CD4-positive, alpha-beta memory T cell (primary cell): ENCODE measurements around the gene ZSCAN29. TPM values are rescaled to one million over a fixed set of nuclear protein-coding genes. Genes with fewer than 3 reads are reported as not detected.

Experiments used
- CTCF ChIA-PET: fragments of 350-600 bp; sonication (Branson Sonifier 250); formaldehyde crosslinking; loops from one replicate; lab custom pipeline; 2021; ENCODE audit warnings: inconsistent platforms; ENCODE audit not compliant: partially characterized antibody; lab: Charles Lee
- POLR2A ChIA-PET: fragments of 350-600 bp; sonication (Branson Sonifier 250); formaldehyde crosslinking; loops from one replicate; lab custom pipeline; 2021; ENCODE audit not compliant: partially characterized antibody; lab: Charles Lee
- DNase-seq, 5 donors: peaks; one replicate each; pipeline versions ENCODE4 v3.0.0 to v3.0.0-alpha.2; 2020 to 2022; ENCODE audit warnings: mixed read lengths in 1 of 5
- H3K27ac ChIP-seq: one replicate; pipeline ENCODE4 v1.7.0; 2013; ENCODE audit warnings: low read depth, low read length
- H3K27me3 ChIP-seq: 2 replicates; pipeline ENCODE4 v1.7.0; 2013; ENCODE audit warnings: mild to moderate bottlenecking, low read length, moderate library complexity; ENCODE audit not compliant: insufficient read depth
- H3K36me3 ChIP-seq: 2 replicates; pipeline ENCODE4 v1.7.0; 2013; ENCODE audit warnings: mild to moderate bottlenecking, low read length, moderate library complexity; ENCODE audit not compliant: insufficient read depth
- H3K4me1 ChIP-seq: 2 replicates; pipeline ENCODE4 v1.7.0; 2013; ENCODE audit warnings: mild to moderate bottlenecking, low read length, moderate library complexity; ENCODE audit not compliant: insufficient read depth
- H3K4me3 ChIP-seq, 2 donors: one replicate each; pipeline ENCODE4 v1.7.0; 2013; ENCODE audit warnings: low read length in 2 of 2, mild to moderate bottlenecking in 1 of 2
- H3K9me3 ChIP-seq, 2 donors: one replicate each; pipeline ENCODE4 v1.7.0; 2013; ENCODE audit warnings: low read length in 2 of 2, control low read depth in 1 of 2; ENCODE audit not compliant: control insufficient read depth in 1 of 2
- H3K27ac Mint-ChIP-seq, 7 donors: one replicate each; pipeline ENCODE4 v1.8.0; 2020 to 2021; ENCODE audit warnings: mixed read lengths in 7 of 7, mild to moderate bottlenecking in 6 of 7, inconsistent platforms in 3 of 7, moderate library complexity in 3 of 7
- H3K27me3 Mint-ChIP-seq, 2 donors: one replicate each; pipeline ENCODE4 v1.8.0; 2020 to 2021; ENCODE audit warnings: mixed read lengths in 2 of 2
- H3K36me3 Mint-ChIP-seq, 2 donors: one replicate each; pipeline ENCODE4 v1.8.0; 2020 to 2021; ENCODE audit warnings: mixed read lengths in 2 of 2, inconsistent platforms in 1 of 2, mild to moderate bottlenecking in 1 of 2
- H3K4me1 Mint-ChIP-seq, 4 donors: one replicate each; pipeline ENCODE4 v1.8.0; 2020 to 2021; ENCODE audit warnings: mixed read lengths in 4 of 4, mild to moderate bottlenecking in 1 of 4
- H3K4me3 Mint-ChIP-seq, 8 donors: one replicate each; pipeline ENCODE4 v1.8.0; 2020 to 2021; ENCODE audit warnings: mixed read lengths in 8 of 8, mild to moderate bottlenecking in 7 of 8, moderate library complexity in 6 of 8, inconsistent platforms in 3 of 8
- H3K9me3 Mint-ChIP-seq, 8 donors: one replicate each; pipeline ENCODE4 v1.8.0; 2020 to 2021; ENCODE audit warnings: mixed read lengths in 8 of 8, mild to moderate bottlenecking in 5 of 8, inconsistent platforms in 3 of 8, moderate library complexity in 1 of 8
- intact Hi-C: fragments of 100-400 bp; cut with micrococcal nuclease; formaldehyde crosslinking; loops from one replicate; pipeline ENCODE4 v1.15.1; 2023
- polyA plus RNA-seq, 2 donors: library from polyadenylated mRNA; unstranded; fragments of 300-500 nt; fragmentation: Illumina TruSeq; gene quantifications; one replicate each; pipeline ENCODE4 v1.2.3, GENCODE V29; 2021
- total RNA-seq, 2 experiments: library from RNA; stranded (reverse); gene quantifications; one replicate each; pipeline ENCODE4 v1.2.3, GENCODE V29; 2021

Gene ZSCAN29
- total and polyA plus RNA-seq, 4 experiments from 2014 or later: 1.4 to 36.4 (median 21.2) TPM

- CTCF ChIA-PET: no interaction called here
- H3K36me3 ChIP-seq: peaks cover 36% of the 10 kb centered on the region
Observed at GRCh38 chr15:43383070-43383469, 12.2 kb upstream of the ZSCAN29 start.

GRCh38 chr15:43382310-43382709 is 11.5 kb upstream of the ZSCAN29 start:
- CTCF ChIA-PET: no interaction called here
- no peaks in the 10 kb centered on the region for H3K4me1 ChIP-seq
- H3K4me3 ChIP-seq: no peak overlapping the region
- no peak overlapping the region for H3K27ac ChIP-seq
- Mint-ChIP-seq H3K27ac (no peak overlapping the region), H3K27me3 (no peaks in the 10 kb centered on the region), H3K9me3 (no peaks in the 10 kb centered on the region), H3K4me1 (peaks cover 0 to 7% (median under 1%) of the 10 kb centered on the region in 4 donors), H3K36me3 (peaks cover 63 to 72% of the 10 kb centered on the region in 2 donors), H3K4me3 (no peak overlapping the region)
- no peaks in the 10 kb centered on the region for H3K27me3 ChIP-seq
- H3K9me3 ChIP-seq: no peaks in the 10 kb centered on the region
- intact Hi-C loops: no loop called here
- POLR2A ChIA-PET: no interaction called here
- H3K36me3 ChIP-seq: peaks cover 33% of the 10 kb centered on the region
- DNase-seq: no peak

More at GRCh38 chr15:43383070-43383469, 12.2 kb upstream of the ZSCAN29 start:
- H3K9me3 ChIP-seq: no peaks in the 10 kb centered on the region
- H3K36me3 Mint-ChIP-seq: peaks cover 56 to 72% of the 10 kb centered on the region in 2 donors
- POLR2A ChIA-PET: no interaction called here
- no peaks in the 10 kb centered on the region for H3K9me3 Mint-ChIP-seq
- H3K4me3 Mint-ChIP-seq: no peak overlapping the region
- H3K4me3 ChIP-seq: no peak overlapping the region
- H3K27ac ChIP-seq: no peak overlapping the region
- DNase-seq: no peak
- intact Hi-C loops: no loop called here
- no peaks in the 10 kb centered on the region for H3K27me3 Mint-ChIP-seq
- H3K27ac Mint-ChIP-seq: no peak overlapping the region
- no peaks in the 10 kb centered on the region for H3K27me3 ChIP-seq
- H3K4me1 ChIP-seq: no peaks in the 10 kb centered on the region
- peaks cover 0 to 1% (median under 1%) of the 10 kb centered on the region in 4 donors for H3K4me1 Mint-ChIP-seq

- Mint-ChIP-seq H3K27me3 (no peaks in the 10 kb centered on the region), H3K4me1 (peaks cover 4 to 11% (median 7%) of the 10 kb centered on the region in 4 donors), H3K9me3 (no peaks in the 10 kb centered on the region), H3K27ac (peak overlapping the region in 1 of 7 donors; percentile 17), H3K36me3 (peaks cover 33 to 51% of the 10 kb centered on the region in 2 donors), H3K4me3 (no peak overlapping the region)
- H3K4me1 ChIP-seq: no peaks in the 10 kb centered on the region
- intact Hi-C loops: loop anchor here (5.0 kb wide), 1 partner anchor 134 kb away; no protein-coding TSS in a partner anchor
- DNase-seq: no peak
- no peaks in the 10 kb centered on the region for H3K27me3 ChIP-seq
- H3K27ac ChIP-seq: no peak overlapping the region
- no peak overlapping the region for H3K4me3 ChIP-seq
- POLR2A ChIA-PET: no interaction called here
- peaks cover 20% of the 10 kb centered on the region for H3K36me3 ChIP-seq
- CTCF ChIA-PET: interaction anchor here (0.8 to 1.1 kb wide), 2 partner anchors 12 to 134 kb away, joined by 3 read pairs; no protein-coding TSS in a partner anchor
- H3K9me3 ChIP-seq: no peaks in the 10 kb centered on the region
Observed at GRCh38 chr15:43378601-43379000, 7.8 kb upstream of the ZSCAN29 start.

- Mint-ChIP-seq H3K9me3 (no peaks in the 10 kb centered on the region), H3K27me3 (no peaks in the 10 kb centered on the region), H3K36me3 (peaks cover 22 to 36% of the 10 kb centered on the region in 2 donors), H3K4me3 (peak overlapping the region in 2 of 8 donors; percentile 20 to 54), H3K27ac (no peak overlapping the region), H3K4me1 (peaks cover 17 to 28% (median 24%) of the 10 kb centered on the region in 4 donors)
- no peak overlapping the region for H3K4me3 ChIP-seq
- H3K27ac ChIP-seq: no peak overlapping the region
- ChIA-PET POLR2A (interaction anchor here (0.7 kb wide), 2 partner anchors 47 to 134 kb away, joined by 3 read pairs; no protein-coding TSS in a partner anchor), CTCF (interaction anchor here (0.8 to 3.5 kb wide), 20 partner anchors 8 to 138 kb away, joined by 3 to 29 read pairs (median 4); no protein-coding TSS in a partner anchor)
- no peaks in the 10 kb centered on the region for H3K27me3 ChIP-seq
- H3K36me3 ChIP-seq: peaks cover 15% of the 10 kb centered on the region
- intact Hi-C loops: loop anchor here (5.0 kb wide), 1 partner anchor 136 kb away; no protein-coding TSS in a partner anchor
- DNase-seq: peak; percentile 13 to 42 (median 29)
- no peaks in the 10 kb centered on the region for H3K9me3 ChIP-seq
- peaks cover 13% of the 10 kb centered on the region for H3K4me1 ChIP-seq
Observed at GRCh38 chr15:43376017-43376705, 5.3 kb upstream of the ZSCAN29 start.

- CTCF ChIA-PET: interaction anchor here (0.8 to 1.5 kb wide), 8 partner anchors 10 to 143 kb away, joined by 3 to 6 read pairs (median 3); partner anchors contain the start of gene LCMT2
Observed at GRCh38 chr15:43370310-43370974, 401 bp downstream of the ZSCAN29 start.

GRCh38 chr15:43361313-43361903 is 9.4 kb downstream of the ZSCAN29 start:
- no peaks in the 10 kb centered on the region for H3K27me3 ChIP-seq
- CTCF ChIA-PET: interaction anchor here (0.9 to 2.4 kb wide), 3 partner anchors 9 to 14 kb away, joined by 3 to 11 read pairs (median 3); partner anchors contain the start of genes TUBGCP4 and ZSCAN29
- Mint-ChIP-seq H3K27ac (no peak overlapping the region), H3K4me3 (no peak overlapping the region), H3K4me1 (peaks cover 3 to 19% (median 6%) of the 10 kb centered on the region in 4 donors), H3K9me3 (peaks cover 8 to 86% (median 61%) of the 10 kb centered on the region in 8 donors), H3K27me3 (no peaks in the 10 kb centered on the region), H3K36me3 (peaks cover 71% of the 10 kb centered on the region in 2 donors)
- DNase-seq: no peak
- H3K9me3 ChIP-seq: peaks cover 0 to 28% of the 10 kb centered on the region in 2 donors
- no peak overlapping the region for H3K4me3 ChIP-seq
- intact Hi-C loops: no loop called here
- H3K36me3 ChIP-seq: peaks cover 8% of the 10 kb centered on the region
- POLR2A ChIA-PET: no interaction called here
- H3K4me1 ChIP-seq: no peaks in the 10 kb centered on the region
- H3K27ac ChIP-seq: no peak overlapping the region

More at GRCh38 chr15:43370310-43370974, 401 bp downstream of the ZSCAN29 start:
- H3K4me3 ChIP-seq: peak overlapping the region; percentile 49 to 53
- peaks cover 33% of the 10 kb centered on the region for H3K4me1 ChIP-seq
- no peaks in the 10 kb centered on the region for H3K27me3 Mint-ChIP-seq
- H3K36me3 Mint-ChIP-seq: peaks cover 36 to 47% of the 10 kb centered on the region in 2 donors
- intact Hi-C loops: no loop called here
- peak overlapping the region; percentile 70 for H3K27ac ChIP-seq
- no peaks in the 10 kb centered on the region for H3K36me3 ChIP-seq
- H3K4me1 Mint-ChIP-seq: peaks cover 42 to 66% (median 48%) of the 10 kb centered on the region in 4 donors
- H3K4me3 Mint-ChIP-seq: peak overlapping the region; percentile 88 to 94 (median 92)
- POLR2A ChIA-PET: interaction anchor here (0.7 to 2.7 kb wide), 6 partner anchors 13 to 141 kb away, joined by 3 to 14 read pairs (median 6); partner anchors contain the start of gene LCMT2
- H3K27me3 ChIP-seq: no peaks in the 10 kb centered on the region
- no peaks in the 10 kb centered on the region for H3K9me3 ChIP-seq
- peaks cover 4 to 43% (median 15%) of the 10 kb centered on the region in 8 donors for H3K9me3 Mint-ChIP-seq
- H3K27ac Mint-ChIP-seq: peak overlapping the region in 6 of 7 donors; percentile 79 to 94 (median 90)
- peak in 2 of 5 donors; percentile 1 to 22 for DNase-seq
